Lung (tissue), 12 donors: ENCODE measurements around the gene RADIL. TPM values are rescaled to one million over a fixed set of nuclear protein-coding genes. Genes with fewer than 3 reads are reported as not detected.

Experiments
- ATAC-seq: fragments of 200-7000 bp; cut with Tn5 transposase; one replicate; pipeline ENCODE4 v1.9.1; 2020; ENCODE audit warnings: moderate number of reproducible peaks; ENCODE audit not compliant: insufficient read depth, low FRiP score
- DNase-seq, 3 donors: peaks; one replicate each; pipeline ENCODE4 v3.0.0-alpha.2; 2013 to 2017
- H3K27ac ChIP-seq, 2 donors: one replicate each; pipeline ENCODE4 v1.5.1; 2013; ENCODE audit warnings: mild to moderate bottlenecking in 2 of 2, moderate library complexity in 2 of 2, control low read depth in 1 of 2, inconsistent platforms in 1 of 2, low read depth in 1 of 2, low read length in 1 of 2
- H3K27me3 ChIP-seq, 3 donors: one replicate each; pipeline ENCODE4 v1.5.1; 2013; ENCODE audit warnings: low read length in 2 of 3; ENCODE audit not compliant: control insufficient read depth in 3 of 3, insufficient read depth in 3 of 3
- H3K36me3 ChIP-seq, 4 donors: one replicate each; pipeline ENCODE4 v1.5.1; 2013; ENCODE audit warnings: low read length in 4 of 4, mild to moderate bottlenecking in 1 of 4, moderate library complexity in 1 of 4; ENCODE audit not compliant: control insufficient read depth in 4 of 4, insufficient read depth in 4 of 4
- H3K4me1 ChIP-seq, 5 donors: one replicate each; pipeline ENCODE4 v1.5.1; 2013; ENCODE audit warnings: low read length in 5 of 5, mild to moderate bottlenecking in 2 of 5, moderate library complexity in 1 of 5; ENCODE audit not compliant: control insufficient read depth in 5 of 5, insufficient read depth in 5 of 5
- H3K4me3 ChIP-seq: one replicate; pipeline ENCODE4 v1.5.1; 2013; ENCODE audit warnings: mild to moderate bottlenecking, control low read depth, moderate library complexity
- H3K9ac ChIP-seq, 2 donors: one replicate each; pipeline ENCODE4 v1.5.1; 2013; ENCODE audit warnings: low read length in 2 of 2, control low read depth in 1 of 2; ENCODE audit not compliant: insufficient read depth in 1 of 2
- H3K9me3 ChIP-seq, 4 donors: one replicate each; pipeline ENCODE4 v1.5.1; 2013; ENCODE audit warnings: low read length in 3 of 4, mild to moderate bottlenecking in 1 of 4, moderate library complexity in 1 of 4; ENCODE audit not compliant: control insufficient read depth in 4 of 4, insufficient read depth in 3 of 4
- CTCF ChIP-seq: IDR thresholded peaks from 2 replicates; pipeline ENCODE4 v1.5.1; 2012; ENCODE audit warnings: mild to moderate bottlenecking; ENCODE audit errors: control extremely low read depth, extremely low read depth
- WGBS, 2 donors: extraction: QIAGEN DNeasy Blood & Tissue Kit; methylation state at CpG; one replicate each; pipeline ENCODE4 v1.1.7; 2013; 5-methylcytosine and 5-hydroxymethylcytosine counted together
- polyA plus RNA-seq, 2 donors: library from polyadenylated mRNA; stranded (reverse); fragments of 200-250 nt; gene quantifications; one replicate each; pipeline ENCODE4 v1.2.1, GENCODE V29; 2013
- total RNA-seq, 2 donors: library from RNA; depleted of rRNA in 1 of 2; stranded (reverse); fragments of >200 nt in 1 of 2; gene quantifications; one replicate each; pipeline ENCODE4 v1.2.1, GENCODE V29; 2014 to 2021
- donor health status: control.
- donor health status: control.
- donor health status: Bipolar disorder and iron deficiency.
- donor health status: healthy.
- donor health status: DM: yes; HTN: yes; CAD: no.

Gene RADIL
- total and polyA plus RNA-seq, 4 donors, result 3.7 to 9.3 (median 6.3) TPM

GRCh38 chr7:4763091-4763793, 120.3 kb downstream of the RADIL start:
- Histone ChIP-seq H3K36me3 (peaks cover 7 to 65% (median 33%) of the 10 kb centered on the region in 4 donors), H3K4me1 (no peaks in the 10 kb centered on the region), H3K9ac (no peak overlapping the region), H3K27me3 (no peaks in the 10 kb centered on the region), H3K9me3 (peaks cover 0 to 2% (median 0%) of the 10 kb centered on the region in 4 donors), H3K27ac (no peak overlapping the region), H3K4me3 (no peak overlapping the region)
- TF ChIP-seq CTCF, result no peak
- DNase-seq (no peak), ATAC-seq (no peak)
- 95 to 96% methylated on average over 32 of the region's 32 CpGs for WGBS, 2 donors

- no peak for ATAC-seq
- peaks cover 12 to 71% (median 35%) of the 10 kb centered on the region in 4 donors for H3K36me3 ChIP-seq
- WGBS, 2 donors, result 95% methylated on average over 54 of the region's 54 CpGs
Measured at GRCh38 chr7:4762121-4763055, 121.1 kb downstream of the RADIL start.

GRCh38 chr7:4760952-4761351, 122.6 kb downstream of the RADIL start:
- 97% methylated on average over 26 of the region's 26 CpGs for WGBS, 2 donors
- peaks cover 0 to 2% (median 0%) of the 10 kb centered on the region in 4 donors for H3K9me3 ChIP-seq
- H3K36me3 ChIP-seq, result peaks cover 12 to 75% (median 37%) of the 10 kb centered on the region in 4 donors
- H3K9ac ChIP-seq, result no peak overlapping the region
- no peak for DNase-seq
- H3K27ac ChIP-seq, result no peak overlapping the region
- H3K4me3 ChIP-seq, result no peak overlapping the region
- TF ChIP-seq CTCF, result no peak
- H3K27me3 ChIP-seq, result no peaks in the 10 kb centered on the region
- no peaks in the 10 kb centered on the region for H3K4me1 ChIP-seq
- ATAC-seq, result no peak

More at GRCh38 chr7:4762121-4763055, 121.1 kb downstream of the RADIL start:
- H3K4me3 ChIP-seq, result no peak overlapping the region
- peaks cover 0 to 2% (median 0%) of the 10 kb centered on the region in 4 donors for H3K9me3 ChIP-seq
- no peak for DNase-seq
- no peak overlapping the region for H3K9ac ChIP-seq
- TF ChIP-seq CTCF, result no peak
- no peaks in the 10 kb centered on the region for H3K4me1 ChIP-seq
- H3K27me3 ChIP-seq, result no peaks in the 10 kb centered on the region
- no peak overlapping the region for H3K27ac ChIP-seq
